ENCODE measurements around the gene ZNRF3.

- no peak for TF ChIP-seq PPARA (CRISPR knock-in tag; IDR thresholded peaks at IDR 0.05; ENCODE audit: borderline replicate concordance)
- TF ChIP-seq CSRNP3 (CRISPR knock-in tag; IDR thresholded peaks at IDR 0.05): no peak
- no peak for TF ChIP-seq ESRRG (CRISPR knock-in tag; IDR thresholded peaks at IDR 0.05)
- no peak for TF ChIP-seq PATZ1 (CRISPR knock-in tag; IDR thresholded peaks at IDR 0.05; ENCODE audit: borderline replicate concordance)
- no peak for TF ChIP-seq CREB5 (CRISPR knock-in tag; IDR thresholded peaks at IDR 0.05; ENCODE audit: low read depth)
- TF ChIP-seq TSHZ2 (CRISPR knock-in tag; IDR thresholded peaks at IDR 0.05): no peak
- no peak for TF ChIP-seq SNAI2 (CRISPR knock-in tag; IDR thresholded peaks at IDR 0.05)
Observed at GRCh38 chr22:28900379-28900925, 17.1 kb downstream of the ZNRF3 start.

Data from SK-N-SH treated with all-trans-retinoic acid at 6 μM for 48 hours (cell line).